Measurements from ENCODE around the gene ASIC4. TPM values are rescaled to one million over a fixed set of nuclear protein-coding genes. Genes with fewer than 3 reads are reported as not detected.

Gene ASIC4
- total and polyA plus RNA-seq, 2 of the 13 experiments (the other 11 are each of a cell fraction or from before 2014, with no cell fraction given) = 0.03 TPM; not detected in 1

DNA sequence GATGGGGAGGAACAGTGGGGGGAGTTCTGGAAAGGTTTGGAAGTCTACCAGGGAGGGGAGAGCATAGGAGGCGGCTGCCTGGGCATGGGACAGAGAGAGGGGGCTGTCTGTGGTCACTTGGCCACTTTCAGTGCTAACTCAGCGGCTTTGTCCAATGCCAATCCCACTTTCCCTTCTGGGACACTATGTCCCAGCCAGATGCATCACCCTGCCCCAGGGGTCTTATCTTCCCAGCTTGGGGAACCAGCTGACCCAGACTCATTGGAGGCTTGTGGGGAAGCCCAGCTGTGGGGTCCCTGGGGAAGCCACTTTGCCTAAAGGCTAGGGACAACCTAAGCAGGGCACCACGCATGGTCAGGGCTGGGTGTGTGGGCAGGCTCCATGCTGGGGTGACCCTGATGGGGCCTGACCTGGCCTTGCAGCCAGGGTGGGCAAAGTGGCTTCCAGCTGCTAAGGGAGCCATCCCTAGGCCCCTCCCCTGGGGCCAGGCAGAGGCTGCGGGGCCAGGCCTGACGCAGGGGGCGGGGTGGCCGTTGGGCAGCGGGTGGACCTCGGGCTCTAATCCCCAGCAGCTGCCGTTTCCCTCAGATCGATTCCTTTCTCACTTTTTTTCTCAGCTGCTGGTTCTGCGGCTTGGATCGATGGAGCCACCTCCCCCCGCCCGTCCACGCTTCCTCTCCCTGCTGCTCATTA lies 1.6 kb upstream of the ASIC4 start (continued):
- TF ChIP-seq, protein P1, sequence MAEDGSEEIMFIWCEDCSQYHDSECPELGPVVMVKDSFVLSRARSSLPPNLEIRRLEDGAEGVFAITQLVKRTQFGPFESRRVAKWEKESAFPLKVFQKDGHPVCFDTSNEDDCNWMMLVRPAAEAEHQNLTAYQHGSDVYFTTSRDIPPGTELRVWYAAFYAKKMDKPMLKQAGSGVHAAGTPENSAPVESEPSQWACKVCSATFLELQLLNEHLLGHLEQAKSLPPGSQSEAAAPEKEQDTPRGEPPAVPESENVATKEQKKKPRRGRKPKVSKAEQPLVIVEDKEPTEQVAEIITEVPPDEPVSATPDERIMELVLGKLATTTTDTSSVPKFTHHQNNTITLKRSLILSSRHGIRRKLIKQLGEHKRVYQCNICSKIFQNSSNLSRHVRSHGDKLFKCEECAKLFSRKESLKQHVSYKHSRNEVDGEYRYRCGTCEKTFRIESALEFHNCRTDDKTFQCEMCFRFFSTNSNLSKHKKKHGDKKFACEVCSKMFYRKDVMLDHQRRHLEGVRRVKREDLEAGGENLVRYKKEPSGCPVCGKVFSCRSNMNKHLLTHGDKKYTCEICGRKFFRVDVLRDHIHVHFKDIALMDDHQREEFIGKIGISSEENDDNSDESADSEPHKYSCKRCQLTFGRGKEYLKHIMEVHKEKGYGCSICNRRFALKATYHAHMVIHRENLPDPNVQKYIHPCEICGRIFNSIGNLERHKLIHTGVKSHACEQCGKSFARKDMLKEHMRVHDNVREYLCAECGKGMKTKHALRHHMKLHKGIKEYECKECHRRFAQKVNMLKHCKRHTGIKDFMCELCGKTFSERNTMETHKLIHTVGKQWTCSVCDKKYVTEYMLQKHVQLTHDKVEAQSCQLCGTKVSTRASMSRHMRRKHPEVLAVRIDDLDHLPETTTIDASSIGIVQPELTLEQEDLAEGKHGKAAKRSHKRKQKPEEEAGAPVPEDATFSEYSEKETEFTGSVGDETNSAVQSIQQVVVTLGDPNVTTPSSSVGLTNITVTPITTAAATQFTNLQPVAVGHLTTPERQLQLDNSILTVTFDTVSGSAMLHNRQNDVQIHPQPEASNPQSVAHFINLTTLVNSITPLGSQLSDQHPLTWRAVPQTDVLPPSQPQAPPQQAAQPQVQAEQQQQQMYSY (CRISPR knock-in tag; IDR thresholded peaks at IDR 0.05) = no peak
- TF ChIP-seq GATA4 (IDR thresholded peaks at IDR 0.05; ENCODE audit: borderline replicate concordance, low read depth) = no peak
- TF ChIP-seq, protein P2, sequence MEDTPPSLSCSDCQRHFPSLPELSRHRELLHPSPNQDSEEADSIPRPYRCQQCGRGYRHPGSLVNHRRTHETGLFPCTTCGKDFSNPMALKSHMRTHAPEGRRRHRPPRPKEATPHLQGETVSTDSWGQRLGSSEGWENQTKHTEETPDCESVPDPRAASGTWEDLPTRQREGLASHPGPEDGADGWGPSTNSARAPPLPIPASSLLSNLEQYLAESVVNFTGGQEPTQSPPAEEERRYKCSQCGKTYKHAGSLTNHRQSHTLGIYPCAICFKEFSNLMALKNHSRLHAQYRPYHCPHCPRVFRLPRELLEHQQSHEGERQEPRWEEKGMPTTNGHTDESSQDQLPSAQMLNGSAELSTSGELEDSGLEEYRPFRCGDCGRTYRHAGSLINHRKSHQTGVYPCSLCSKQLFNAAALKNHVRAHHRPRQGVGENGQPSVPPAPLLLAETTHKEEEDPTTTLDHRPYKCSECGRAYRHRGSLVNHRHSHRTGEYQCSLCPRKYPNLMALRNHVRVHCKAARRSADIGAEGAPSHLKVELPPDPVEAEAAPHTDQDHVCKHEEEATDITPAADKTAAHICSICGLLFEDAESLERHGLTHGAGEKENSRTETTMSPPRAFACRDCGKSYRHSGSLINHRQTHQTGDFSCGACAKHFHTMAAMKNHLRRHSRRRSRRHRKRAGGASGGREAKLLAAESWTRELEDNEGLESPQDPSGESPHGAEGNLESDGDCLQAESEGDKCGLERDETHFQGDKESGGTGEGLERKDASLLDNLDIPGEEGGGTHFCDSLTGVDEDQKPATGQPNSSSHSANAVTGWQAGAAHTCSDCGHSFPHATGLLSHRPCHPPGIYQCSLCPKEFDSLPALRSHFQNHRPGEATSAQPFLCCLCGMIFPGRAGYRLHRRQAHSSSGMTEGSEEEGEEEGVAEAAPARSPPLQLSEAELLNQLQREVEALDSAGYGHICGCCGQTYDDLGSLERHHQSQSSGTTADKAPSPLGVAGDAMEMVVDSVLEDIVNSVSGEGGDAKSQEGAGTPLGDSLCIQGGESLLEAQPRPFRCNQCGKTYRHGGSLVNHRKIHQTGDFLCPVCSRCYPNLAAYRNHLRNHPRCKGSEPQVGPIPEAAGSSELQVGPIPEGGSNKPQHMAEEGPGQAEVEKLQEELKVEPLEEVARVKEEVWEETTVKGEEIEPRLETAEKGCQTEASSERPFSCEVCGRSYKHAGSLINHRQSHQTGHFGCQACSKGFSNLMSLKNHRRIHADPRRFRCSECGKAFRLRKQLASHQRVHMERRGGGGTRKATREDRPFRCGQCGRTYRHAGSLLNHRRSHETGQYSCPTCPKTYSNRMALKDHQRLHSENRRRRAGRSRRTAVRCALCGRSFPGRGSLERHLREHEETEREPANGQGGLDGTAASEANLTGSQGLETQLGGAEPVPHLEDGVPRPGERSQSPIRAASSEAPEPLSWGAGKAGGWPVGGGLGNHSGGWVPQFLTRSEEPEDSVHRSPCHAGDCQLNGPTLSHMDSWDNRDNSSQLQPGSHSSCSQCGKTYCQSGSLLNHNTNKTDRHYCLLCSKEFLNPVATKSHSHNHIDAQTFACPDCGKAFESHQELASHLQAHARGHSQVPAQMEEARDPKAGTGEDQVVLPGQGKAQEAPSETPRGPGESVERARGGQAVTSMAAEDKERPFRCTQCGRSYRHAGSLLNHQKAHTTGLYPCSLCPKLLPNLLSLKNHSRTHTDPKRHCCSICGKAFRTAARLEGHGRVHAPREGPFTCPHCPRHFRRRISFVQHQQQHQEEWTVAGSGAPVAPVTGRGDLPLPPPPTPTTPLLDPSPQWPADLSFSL (CRISPR knock-in tag; IDR thresholded peaks at IDR 0.05) = no peak
- 0 out of 2 replicates have a peak, but pooled peaks have one; percentile 36 for TF ChIP-seq ZNF772 (CRISPR knock-in tag; IDR thresholded peaks at IDR 0.05)
- TF ChIP-seq ZNF747 (CRISPR knock-in tag; IDR thresholded peaks at IDR 0.05; ENCODE audit: borderline replicate concordance) = no peak
- no peak for TF ChIP-seq ZNF83 (CRISPR knock-in tag; IDR thresholded peaks at IDR 0.05; ENCODE audit: borderline replicate concordance)
- no peak for TF ChIP-seq ZSCAN29 (CRISPR knock-in tag; conservative IDR thresholded peaks at IDR 0.05)
- peak; percentile 82 for TF ChIP-seq MTA1 (CRISPR knock-in tag; IDR thresholded peaks at IDR 0.05; ENCODE audit: borderline replicate concordance)
- TF ChIP-seq, protein P3, sequence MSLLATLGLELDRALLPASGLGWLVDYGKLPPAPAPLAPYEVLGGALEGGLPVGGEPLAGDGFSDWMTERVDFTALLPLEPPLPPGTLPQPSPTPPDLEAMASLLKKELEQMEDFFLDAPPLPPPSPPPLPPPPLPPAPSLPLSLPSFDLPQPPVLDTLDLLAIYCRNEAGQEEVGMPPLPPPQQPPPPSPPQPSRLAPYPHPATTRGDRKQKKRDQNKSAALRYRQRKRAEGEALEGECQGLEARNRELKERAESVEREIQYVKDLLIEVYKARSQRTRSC (CRISPR knock-in tag; IDR thresholded peaks at IDR 0.05; ENCODE audit: low read depth) = no peak
- TF ChIP-seq SYNCRIP (IDR thresholded peaks at IDR 0.05; ENCODE audit: insufficient read depth, low read depth, low read length) = no peak
- TF ChIP-seq, protein P4, sequence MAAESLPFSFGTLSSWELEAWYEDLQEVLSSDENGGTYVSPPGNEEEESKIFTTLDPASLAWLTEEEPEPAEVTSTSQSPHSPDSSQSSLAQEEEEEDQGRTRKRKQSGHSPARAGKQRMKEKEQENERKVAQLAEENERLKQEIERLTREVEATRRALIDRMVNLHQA (CRISPR knock-in tag; IDR thresholded peaks at IDR 0.05) = no peak
- TF ChIP-seq ZNF484 (CRISPR knock-in tag; IDR thresholded peaks at IDR 0.05; ENCODE audit: borderline replicate concordance, low read depth) = no peak
- TF ChIP-seq ELF1 (CRISPR knock-in tag; IDR thresholded peaks at IDR 0.05) = no peak

All from HepG2 (cell line).